Astrocyte of the cerebellum (primary cell): ENCODE data around the gene NECAB3.

Experiments
- DNase-seq: peaks from one replicate; pipeline ENCODE4 v3.0.0-alpha.2; 2011; ENCODE audit warnings: low read depth
- H3K4me3 ChIP-seq: 2 replicates; pipeline ENCODE4 v1.5.1; 2011; ENCODE audit warnings: mild to moderate bottlenecking, low read depth, low read length, moderate library complexity
- CTCF ChIP-seq: IDR thresholded peaks from 2 replicates; pipeline ENCODE4 v1.5.1; 2012; ENCODE audit warnings: low read length, low read depth, moderate library complexity, mild to moderate bottlenecking; ENCODE audit errors: missing control alignments
- in situ Hi-C: cut with HindIII; loops from 2 replicates; pipeline ENCODE4 v1.10.0; 2017; ENCODE audit warnings: low sequenced_read_pairs

The NECAB3 gene

GRCh38 chr20:33685328-33686099, 11.3 kb upstream of the NECAB3 start:
- TF ChIP-seq CTCF = no peak
- peak overlapping the region; percentile 41 for H3K4me3 ChIP-seq
- DNase-seq = no peak
- in situ Hi-C loops = loop anchor here (5.0 kb wide), 1 partner anchor 102 kb away; no protein-coding TSS in a partner anchor

GRCh38 chr20:33684533-33685327, 10.5 kb upstream of the NECAB3 start:
- H3K4me3 ChIP-seq = peak overlapping the region; percentile 41
- in situ Hi-C loops = loop anchor here (5.0 kb wide), 1 partner anchor 103 kb away; no protein-coding TSS in a partner anchor
- no peak for TF ChIP-seq CTCF
- DNase-seq = no peak

- in situ Hi-C loops = no loop called here
- H3K4me3 ChIP-seq = no peak overlapping the region
- TF ChIP-seq CTCF = no peak
- no peak for DNase-seq
Measured at GRCh38 chr20:33681728-33682353, 7.6 kb upstream of the NECAB3 start.

- in situ Hi-C loops = no loop called here
- DNase-seq = no peak
- H3K4me3 ChIP-seq = no peak overlapping the region
- no peak for TF ChIP-seq CTCF
Measured at GRCh38 chr20:33681288-33681687, 7.1 kb upstream of the NECAB3 start.

GRCh38 chr20:33680686-33681085, 6.5 kb upstream of the NECAB3 start:
- H3K4me3 ChIP-seq = no peak overlapping the region
- in situ Hi-C loops = no loop called here
- TF ChIP-seq CTCF = no peak
- peak; percentile 28 for DNase-seq

GRCh38 chr20:33679758-33680485, 5.7 kb upstream of the NECAB3 start:
- no peak overlapping the region for H3K4me3 ChIP-seq
- in situ Hi-C loops = no loop called here
- no peak for TF ChIP-seq CTCF
- DNase-seq = no peak
